Body of pancreas (tissue), 4 donors: Measurements from ENCODE around the gene YARS1. TPM values are rescaled to one million over a fixed set of nuclear protein-coding genes. Genes with fewer than 3 reads are reported as not detected.

Experiments
- ATAC-seq: fragments of 150-250 bp; one replicate; pipeline ENCODE4 v1.9.1; 2016
- DNase-seq, 4 donors: peaks; one replicate each; pipeline ENCODE4 v3.0.0-alpha.2; 2019
- H3K27ac ChIP-seq, 4 donors: fragments of 200-600 bp; sonication (generic); 1 replicate in 3 of 4; 2 replicates in 1 of 4; pipeline versions ENCODE4 v1.5.1 to v1.6.1; 2016 to 2019; ENCODE audit warnings: mild to moderate bottlenecking in 1 of 4, mixed read lengths in 1 of 4, moderate library complexity in 1 of 4
- H3K27me3 ChIP-seq, 2 donors: fragments of 200-600 bp; sonication (generic); one replicate each; pipeline ENCODE4 v1.6.0; 2016; ENCODE audit warnings: mild to moderate bottlenecking in 1 of 2
- H3K36me3 ChIP-seq, 2 donors: fragments of 200-600 bp; sonication (generic); replicated peaks in 1 of 2; 2 replicates each; pipeline ENCODE4 v1.5.1; 2016; ENCODE audit warnings: low read depth in 2 of 2; ENCODE audit not compliant: insufficient read depth in 1 of 2
- H3K4me1 ChIP-seq: fragments of 200-600 bp; sonication (generic); one replicate; pipeline ENCODE4 v1.6.0; 2016
- H3K4me3 ChIP-seq, 2 donors: fragments of 200-600 bp; sonication (generic); 1 replicate in 1 of 2; 2 replicates in 1 of 2; pipeline ENCODE4 v1.5.1; 2016 to 2019
- H3K9me3 ChIP-seq, 3 donors: fragments of 200-600 bp; sonication (generic); 1 replicate in 2 of 3; 2 replicates in 1 of 3; pipeline ENCODE4 v1.5.1; 2016
- CTCF ChIP-seq, 7 experiments: fragments of 450-650 bp in 4 of 7; fragments of 200-600 bp in 3 of 7; sonication (generic) in 3 of 7; IDR thresholded peaks; one replicate each; pipeline ENCODE4 v1.5.1; 2016 to 2019; ENCODE audit warnings: antibody characterized with exemption in 7 of 7
- POLR2A ChIP-seq, 3 donors: fragments of 450-650 bp; IDR thresholded peaks; one replicate each; pipeline ENCODE4 v1.6.1; 2016; ENCODE audit warnings: antibody characterized with exemption in 3 of 3, mild to moderate bottlenecking in 2 of 3
- WGBS, 2 donors: methylation state at CpG; one replicate each; pipeline ENCODE4 v1.1.5; 2017; 5-methylcytosine and 5-hydroxymethylcytosine counted together
- intact Hi-C: fragments of 100-400 bp; cut with DNase I; formaldehyde crosslinking; loops from one replicate; pipeline ENCODE4 v1.15.1; 2023
- total RNA-seq, 2 donors: library from RNA; depleted of rRNA; stranded (reverse); fragments of >200 nt; gene quantifications; one replicate each; pipeline ENCODE4 v1.1.0, GENCODE V29; 2016

YARS1 gene
- total RNA-seq, 2 donors from 2014 or later: 40.2 to 76.8 TPM

GRCh38 chr1:32773764-32774463, 43.2 kb downstream of the YARS1 start:
- Histone ChIP-seq H3K4me1 (peaks cover 36% of the 10 kb centered on the region), H3K4me3 (no peak overlapping the region), H3K27me3 (no peaks in the 10 kb centered on the region), H3K27ac (peak overlapping the region in 3 of 4 donors; percentile 0 to 62 (median 50)), H3K36me3 (peaks cover 7 to 9% of the 10 kb centered on the region in 2 donors), H3K9me3 (peaks cover 0 to 2% (median 0%) of the 10 kb centered on the region in 3 donors)
- DNase-seq (no peak), ATAC-seq (no peak)
- no peak for TF ChIP-seq CTCF (IDR thresholded peaks at IDR 0.05)
- peak in 1 of 3 donors; percentile 8 for TF ChIP-seq POLR2A (IDR thresholded peaks at IDR 0.05)
- intact Hi-C loops: loop anchor here (5.0 kb wide), 1 partner anchor 62 kb away; no protein-coding TSS in a partner anchor
- WGBS, 2 donors: 64 to 66% methylated on average over 7 of the region's 7 CpGs

- Histone ChIP-seq H3K9me3 (peaks cover 0 to 2% (median 0%) of the 10 kb centered on the region in 3 donors), H3K27ac (peak overlapping the region; percentile 0 to 62 (median 45)), H3K36me3 (peaks cover 9 to 10% of the 10 kb centered on the region in 2 donors), H3K4me3 (no peak overlapping the region), H3K4me1 (peaks cover 39% of the 10 kb centered on the region), H3K27me3 (no peaks in the 10 kb centered on the region)
- TF ChIP-seq POLR2A (IDR thresholded peaks at IDR 0.05) (peak in 1 of 3 donors; percentile 21), CTCF (IDR thresholded peaks at IDR 0.05) (peak; percentile 82 to 97 (median 96))
- intact Hi-C loops: loop anchor here (5.0 kb wide), 1 partner anchor 61 kb away; no protein-coding TSS in a partner anchor
- DNase-seq (peak; percentile 89 to 92 (median 90)), ATAC-seq (peak; percentile 88)
- WGBS, 2 donors: 15 to 18% methylated on average over 6 to 9 of the region's 9 CpGs
Observed at GRCh38 chr1:32773018-32773763, 44.0 kb downstream of the YARS1 start.

- Histone ChIP-seq H3K4me1 (peaks cover 47% of the 10 kb centered on the region), H3K27ac (peak overlapping the region; percentile 21 to 62 (median 45)), H3K9me3 (no peaks in the 10 kb centered on the region), H3K36me3 (peaks cover 9 to 12% of the 10 kb centered on the region in 2 donors), H3K4me3 (no peak overlapping the region), H3K27me3 (no peaks in the 10 kb centered on the region)
- no peak for TF ChIP-seq POLR2A (IDR thresholded peaks at IDR 0.05)
- no peak for TF ChIP-seq CTCF (IDR thresholded peaks at IDR 0.05)
- no peak for DNase-seq
- intact Hi-C loops: loop anchor here (5.0 kb wide), 1 partner anchor 60 kb away; no protein-coding TSS in a partner anchor
- WGBS, 2 donors: 80 to 90% methylated on average over 7 to 10 of the region's 10 CpGs
- no peak for ATAC-seq
Observed at GRCh38 chr1:32772281-32773017, 44.7 kb downstream of the YARS1 start.

- H3K36me3 ChIP-seq: peaks cover 9 to 12% of the 10 kb centered on the region in 2 donors
- ATAC-seq: no peak
- H3K4me1 ChIP-seq: peaks cover 54% of the 10 kb centered on the region
- WGBS, 2 donors: 69 to 79% methylated on average over 17 to 29 of the region's 30 CpGs
- no peak overlapping the region for H3K4me3 ChIP-seq
- H3K27me3 ChIP-seq: no peaks in the 10 kb centered on the region
- no peaks in the 10 kb centered on the region for H3K9me3 ChIP-seq
- no peak for DNase-seq
- intact Hi-C loops: loop anchor here (5.0 kb wide), 1 partner anchor 59 kb away; no protein-coding TSS in a partner anchor
- TF ChIP-seq POLR2A (IDR thresholded peaks at IDR 0.05) (no peak), CTCF (IDR thresholded peaks at IDR 0.05) (no peak)
- H3K27ac ChIP-seq: peak overlapping the region in 2 of 4 donors; percentile 21 to 50
Observed at GRCh38 chr1:32771561-32772280, 45.4 kb downstream of the YARS1 start.
